ENCODE results near the gene HDAC9.

DNA sequence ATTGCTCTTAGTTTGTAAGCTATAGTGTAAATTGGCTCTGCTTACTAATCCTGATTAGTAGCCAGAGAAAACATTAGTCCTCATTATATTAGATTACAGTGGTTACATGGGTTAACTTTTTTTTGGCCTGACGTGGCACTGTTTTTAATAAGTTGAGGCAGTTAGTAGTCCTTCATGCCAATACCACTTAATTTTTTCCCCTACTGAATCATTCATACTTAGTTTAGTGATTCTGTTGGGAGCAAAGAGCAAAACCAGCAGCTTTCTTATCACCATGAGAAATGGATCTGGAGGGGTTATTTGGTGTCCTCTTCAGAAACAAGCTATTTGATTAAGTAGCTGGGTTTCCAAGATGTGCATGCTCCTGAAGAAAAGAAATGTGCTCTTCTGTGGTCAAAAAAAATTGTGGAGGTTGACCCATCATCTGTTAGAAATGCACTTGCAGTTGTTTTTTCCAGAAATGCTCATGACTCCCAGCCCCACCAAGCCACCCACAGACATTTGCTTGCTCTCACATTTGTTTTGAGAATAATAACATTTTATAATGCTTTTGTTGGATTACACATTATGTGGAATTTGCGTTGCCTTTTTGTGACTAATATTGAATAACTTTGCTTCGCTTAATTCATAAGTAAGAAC is 258.5 kb downstream of the HDAC9 start:
- TF ChIP-seq CTCF (IDR thresholded peaks at IDR 0.05) (no peak), POLR2A (IDR thresholded peaks at IDR 0.05) (no peak)
